Loucy (cell line): ENCODE results near the gene CBX7.

ENCODE experiments used
- H2AFZ ChIP-seq: fragments of 200-600 bp; sonication (generic); 2 replicates; pipeline ENCODE4 v1.6.0; 2016; ENCODE audit warnings: antibody characterized with exemption, mild to moderate bottlenecking, low read length, moderate library complexity
- H3F3A ChIP-seq: fragments of 200-600 bp; 2 replicates; pipeline ENCODE4 v1.6.0; 2016; ENCODE audit warnings: antibody characterized with exemption, low read depth, mild to moderate bottlenecking
- H3K27me3 ChIP-seq: fragments of 200-600 bp; sonication (generic); 2 replicates; pipeline ENCODE4 v1.6.1; 2014; ENCODE audit warnings: low read length, mild to moderate bottlenecking; ENCODE audit not compliant: insufficient read depth, poor library complexity, severe bottlenecking
- H3K36me3 ChIP-seq: fragments of 200-600 bp; sonication (generic); 2 replicates; pipeline ENCODE4 v1.6.1; 2016; ENCODE audit warnings: low read length; ENCODE audit not compliant: insufficient read depth
- H3K4me1 ChIP-seq: fragments of 200-600 bp; sonication (generic); 2 replicates; pipeline ENCODE4 v1.5.1; 2014; ENCODE audit warnings: low read length, mild to moderate bottlenecking; ENCODE audit not compliant: insufficient read depth, poor library complexity, severe bottlenecking
- H3K4me2 ChIP-seq: fragments of 200-600 bp; sonication (generic); 2 replicates; pipeline ENCODE4 v1.6.0; 2014; ENCODE audit warnings: antibody characterized with exemption, low read length, low read depth, mild to moderate bottlenecking; ENCODE audit not compliant: poor library complexity, severe bottlenecking
- H3K4me3 ChIP-seq: fragments of 200-600 bp; sonication (generic); 2 replicates; pipeline ENCODE4 v1.5.1; 2014; ENCODE audit warnings: low read length, mild to moderate bottlenecking, mixed read lengths; ENCODE audit not compliant: poor library complexity, severe bottlenecking
- H3K79me2 ChIP-seq: fragments of 200-600 bp; sonication (generic); 2 replicates; pipeline ENCODE4 v1.6.1; 2014; ENCODE audit warnings: low read length; ENCODE audit not compliant: insufficient read depth
- H3K9ac ChIP-seq: fragments of 200-600 bp; sonication (generic); 2 replicates; pipeline ENCODE4 v1.6.0; 2014; ENCODE audit warnings: mild to moderate bottlenecking, low read depth, low read length, moderate library complexity; ENCODE audit not compliant: poor library complexity, severe bottlenecking
- H3K9me2 ChIP-seq: fragments of 200-600 bp; sonication (generic); replicated peaks from 2 replicates; pipeline ENCODE4 v1.6.1; 2016; ENCODE audit warnings: low read depth, low read length, mixed read lengths
- H3K9me3 ChIP-seq: fragments of 200-600 bp; sonication (generic); 2 replicates; pipeline ENCODE4 v1.6.1; 2014; ENCODE audit warnings: mild to moderate bottlenecking, antibody characterized with exemption, low read length, low read depth; ENCODE audit not compliant: insufficient read depth
- H4K20me1 ChIP-seq: fragments of 200-600 bp; sonication (generic); 2 replicates; pipeline ENCODE4 v1.6.0; 2014; ENCODE audit warnings: antibody characterized with exemption, low read length, mild to moderate bottlenecking; ENCODE audit not compliant: insufficient read depth, poor library complexity, severe bottlenecking
- CTCF ChIP-seq: fragments of 200-600 bp; sonication (generic); conservative IDR thresholded peaks from 2 replicates; pipeline ENCODE4 v1.5.1; 2014; ENCODE audit warnings: mild to moderate bottlenecking, antibody characterized with exemption, low read length
- EZH2phosphoT487 ChIP-seq: fragments of 200-600 bp; IDR thresholded peaks from 2 replicates; pipeline ENCODE4 v1.6.1; 2018; ENCODE audit warnings: antibody characterized with exemption, mild to moderate bottlenecking, moderate library complexity, borderline replicate concordance

Gene CBX7

DNA sequence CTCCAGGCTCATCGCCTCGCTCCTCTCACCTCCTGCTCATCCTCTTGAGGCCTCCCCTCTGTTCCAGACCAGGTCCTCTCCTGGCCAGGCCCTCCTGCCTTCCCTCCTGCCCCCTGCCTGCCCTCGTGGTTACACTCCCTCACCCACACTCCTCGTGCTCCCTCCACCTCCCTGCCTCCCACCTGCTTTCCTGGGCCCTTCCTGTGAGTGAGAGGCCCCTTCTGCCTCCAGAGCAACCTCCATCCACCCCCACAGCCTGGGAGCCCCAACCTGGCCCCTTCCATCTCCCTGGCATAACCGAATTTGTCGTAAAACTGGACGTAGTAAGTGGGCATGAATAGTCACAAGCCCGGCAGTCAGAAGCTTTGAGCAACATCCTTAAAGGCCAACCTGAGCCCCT, 70.9 kb downstream of the CBX7 start:
- Histone ChIP-seq H3K27me3 (no peaks in the 10 kb centered on the region), H3K79me2 (peaks cover 53% of the 10 kb centered on the region), H3K4me3 (peak overlapping the region; percentile 54), H3K4me1 (peaks cover 47% of the 10 kb centered on the region), H3K9me3 (no peaks in the 10 kb centered on the region), H4K20me1 (peaks cover 3% of the 10 kb centered on the region), H3K9ac (peak overlapping the region; percentile 44), H3K9me2 (no peaks in the 10 kb centered on the region), H3K4me2 (peak overlapping the region; percentile 64), H2AFZ (no peak overlapping the region), H3K36me3 (no peaks in the 10 kb centered on the region), H3F3A (peaks cover 4% of the 10 kb centered on the region; the same call in 1 of the 2 replicates)
- TF ChIP-seq EZH2phosphoT487 (no peak), CTCF (no peak)

DNA sequence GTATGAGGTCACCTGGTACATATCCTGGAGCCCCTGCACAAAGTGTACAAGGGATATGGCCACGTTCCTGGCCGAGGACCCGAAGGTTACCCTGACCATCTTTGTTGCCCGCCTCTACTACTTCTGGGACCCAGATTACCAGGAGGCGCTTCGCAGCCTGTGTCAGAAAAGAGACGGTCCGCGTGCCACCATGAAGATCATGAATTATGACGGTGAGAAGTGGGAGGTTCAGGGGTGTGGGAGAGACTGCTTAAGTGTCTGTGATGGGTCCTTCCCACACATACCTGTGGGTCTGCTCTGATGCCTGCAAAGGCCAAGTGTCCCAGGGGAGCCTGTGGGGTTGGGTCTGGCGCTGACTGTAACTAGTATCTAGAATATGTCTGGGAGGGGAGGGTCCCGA, 71.5 kb downstream of the CBX7 start:
- Histone ChIP-seq H3F3A (peaks cover 4% of the 10 kb centered on the region; the same call in 1 of the 2 replicates), H3K9me2 (no peaks in the 10 kb centered on the region), H3K4me3 (peak overlapping the region; percentile 54), H3K9ac (peak overlapping the region; percentile 44), H4K20me1 (peaks cover 3% of the 10 kb centered on the region), H3K79me2 (peaks cover 55% of the 10 kb centered on the region), H3K4me1 (peaks cover 47% of the 10 kb centered on the region), H3K4me2 (peak overlapping the region; percentile 64), H3K9me3 (no peaks in the 10 kb centered on the region), H3K36me3 (no peaks in the 10 kb centered on the region), H3K27me3 (no peaks in the 10 kb centered on the region), H2AFZ (no peak overlapping the region)
- TF ChIP-seq CTCF, result no peak
- TF ChIP-seq EZH2phosphoT487, result no peak
